Measurements from ENCODE around the gene LRMDA.

LRMDA gene

DNA sequence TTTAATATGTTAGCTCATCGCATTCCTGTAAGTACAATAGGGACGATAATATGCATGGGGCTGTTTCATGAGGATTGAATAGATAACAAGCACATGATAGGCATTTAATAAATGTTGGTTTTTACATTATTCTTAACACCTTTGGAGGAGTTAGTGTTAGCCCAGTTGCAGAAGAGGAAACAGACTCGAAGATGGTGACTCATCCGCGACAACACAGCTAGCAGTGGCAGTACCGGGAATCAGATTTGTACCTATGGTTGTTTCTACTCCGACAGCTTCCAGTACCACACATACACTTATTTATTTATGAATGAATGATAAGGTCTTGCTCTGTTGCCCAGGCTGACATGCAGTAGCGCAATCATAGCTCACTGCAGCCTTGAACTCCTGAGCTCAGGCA lies 2.9 kb downstream of the LRMDA start:
- Histone ChIP-seq H3K79me2 (ENCODE audit: low read length) (no peaks in the 10 kb centered on the region), H2AFZ (ENCODE audit: low read depth, low read length) (no peak overlapping the region), H3K4me3 (ENCODE audit: low read length) (no peak overlapping the region), H3K27me3 (ENCODE audit: low read depth, low read length) (no peaks in the 10 kb centered on the region; the same call in 1 of the 2 replicates), H3K4me2 (ENCODE audit: low read length) (no peak overlapping the region), H3K36me3 (replicated peaks; ENCODE audit: low read depth, low read length) (no peaks in the 10 kb centered on the region), H3K9me3 (ENCODE audit: insufficient read depth, low read length) (no peaks in the 10 kb centered on the region), H3K4me1 (ENCODE audit: low read length) (no peaks in the 10 kb centered on the region), H4K20me1 (ENCODE audit: insufficient read depth, low read length) (no peaks in the 10 kb centered on the region), H3K27ac (ENCODE audit: low read length) (no peak overlapping the region), H3K9ac (ENCODE audit: low read length) (no peak overlapping the region)
- TF ChIP-seq, protein P1, sequence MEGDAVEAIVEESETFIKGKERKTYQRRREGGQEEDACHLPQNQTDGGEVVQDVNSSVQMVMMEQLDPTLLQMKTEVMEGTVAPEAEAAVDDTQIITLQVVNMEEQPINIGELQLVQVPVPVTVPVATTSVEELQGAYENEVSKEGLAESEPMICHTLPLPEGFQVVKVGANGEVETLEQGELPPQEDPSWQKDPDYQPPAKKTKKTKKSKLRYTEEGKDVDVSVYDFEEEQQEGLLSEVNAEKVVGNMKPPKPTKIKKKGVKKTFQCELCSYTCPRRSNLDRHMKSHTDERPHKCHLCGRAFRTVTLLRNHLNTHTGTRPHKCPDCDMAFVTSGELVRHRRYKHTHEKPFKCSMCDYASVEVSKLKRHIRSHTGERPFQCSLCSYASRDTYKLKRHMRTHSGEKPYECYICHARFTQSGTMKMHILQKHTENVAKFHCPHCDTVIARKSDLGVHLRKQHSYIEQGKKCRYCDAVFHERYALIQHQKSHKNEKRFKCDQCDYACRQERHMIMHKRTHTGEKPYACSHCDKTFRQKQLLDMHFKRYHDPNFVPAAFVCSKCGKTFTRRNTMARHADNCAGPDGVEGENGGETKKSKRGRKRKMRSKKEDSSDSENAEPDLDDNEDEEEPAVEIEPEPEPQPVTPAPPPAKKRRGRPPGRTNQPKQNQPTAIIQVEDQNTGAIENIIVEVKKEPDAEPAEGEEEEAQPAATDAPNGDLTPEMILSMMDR (IDR thresholded peaks at IDR 0.05; ENCODE audit: low read depth, low read length): no peak
- no peak for TF ChIP-seq EZH2phosphoT487 (IDR thresholded peaks at IDR 0.05; ENCODE audit: low read depth)

DNA sequence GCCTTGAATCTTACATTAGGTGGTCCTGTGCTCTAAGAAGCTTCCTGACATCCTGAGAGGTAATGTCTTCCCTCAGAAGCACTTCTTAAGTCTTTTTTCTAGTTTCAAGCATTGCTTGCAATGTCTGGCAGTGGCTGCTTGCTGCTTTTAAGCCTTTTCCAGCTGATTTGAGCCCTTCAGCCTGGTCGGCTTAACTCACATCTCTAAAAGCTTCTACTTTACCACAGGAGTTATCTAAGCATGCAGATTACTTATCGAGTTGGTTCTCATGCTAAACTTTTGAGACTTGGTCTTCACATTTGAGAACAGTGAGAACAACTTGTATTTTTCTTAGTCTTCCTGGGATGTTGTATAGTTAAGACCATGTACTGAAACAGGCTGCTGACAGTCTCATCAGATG lies 3.9 kb downstream of the LRMDA start:
- Histone ChIP-seq H3K9ac (ENCODE audit: low read length) (no peak overlapping the region), H3K79me2 (ENCODE audit: low read length) (no peaks in the 10 kb centered on the region), H4K20me1 (ENCODE audit: insufficient read depth, low read length) (no peaks in the 10 kb centered on the region), H3K9me3 (ENCODE audit: insufficient read depth, low read length) (no peaks in the 10 kb centered on the region), H3K27ac (ENCODE audit: low read length) (no peak overlapping the region), H3K36me3 (replicated peaks; ENCODE audit: low read depth, low read length) (no peaks in the 10 kb centered on the region), H3K4me2 (ENCODE audit: low read length) (no peak overlapping the region), H3K27me3 (ENCODE audit: low read depth, low read length) (no peaks in the 10 kb centered on the region; the same call in 1 of the 2 replicates), H2AFZ (ENCODE audit: low read depth, low read length) (no peak overlapping the region), H3K4me1 (ENCODE audit: low read length) (no peaks in the 10 kb centered on the region), H3K4me3 (ENCODE audit: low read length) (no peak overlapping the region)
- no peak for TF ChIP-seq EZH2phosphoT487 (IDR thresholded peaks at IDR 0.05; ENCODE audit: low read depth)
- TF ChIP-seq, protein P1 (IDR thresholded peaks at IDR 0.05; ENCODE audit: low read depth, low read length): no peak

DNA sequence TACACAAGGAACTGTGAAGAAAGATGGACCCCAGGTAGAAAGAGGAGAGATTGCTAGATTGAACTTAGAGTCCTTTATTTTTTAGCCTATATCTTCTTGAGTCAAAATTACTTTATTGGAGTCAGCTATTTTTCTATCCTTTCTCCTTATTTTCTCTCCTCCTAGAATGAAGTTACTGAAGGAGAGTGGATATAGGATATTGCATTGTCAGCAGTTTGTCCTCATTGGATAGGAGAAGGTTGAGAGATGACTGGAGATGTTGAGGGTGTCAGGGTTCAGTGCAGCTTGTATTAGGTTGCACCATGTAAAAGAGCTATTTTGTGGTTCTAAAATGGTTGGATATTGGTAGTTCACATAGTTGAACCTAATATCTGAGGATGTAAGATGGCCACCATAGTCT lies 5.5 kb downstream of the LRMDA start:
- H3K27me3 ChIP-seq (ENCODE audit: low read depth, low read length): no peaks in the 10 kb centered on the region; the same call in 1 of the 2 replicates
- H4K20me1 ChIP-seq (ENCODE audit: insufficient read depth, low read length): no peaks in the 10 kb centered on the region

DNA sequence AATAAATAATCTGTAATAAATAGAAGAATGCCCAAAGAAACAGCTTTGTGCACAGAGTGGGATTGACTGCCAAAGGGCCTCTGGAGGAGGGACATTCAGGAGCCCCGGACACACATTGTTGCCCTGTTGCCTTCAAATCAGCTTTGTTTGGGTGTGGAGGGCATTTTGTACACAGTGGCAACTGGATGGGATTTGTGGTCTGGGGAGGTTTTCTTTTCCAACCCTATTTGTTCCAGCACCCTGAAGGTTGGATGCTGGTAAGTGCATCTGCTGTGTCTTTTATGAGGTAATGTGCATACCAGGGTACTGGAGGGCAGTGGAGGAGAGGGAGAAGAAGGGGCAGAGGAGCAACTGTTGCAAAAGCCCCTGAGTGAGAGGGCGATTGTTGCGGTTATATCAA lies 6.3 kb downstream of the LRMDA start:
- Histone ChIP-seq H3K27ac (ENCODE audit: low read length) (no peak overlapping the region), H3K4me2 (ENCODE audit: low read length) (no peak overlapping the region), H3K9me3 (ENCODE audit: insufficient read depth, low read length) (no peaks in the 10 kb centered on the region), H3K79me2 (ENCODE audit: low read length) (no peaks in the 10 kb centered on the region), H3K4me3 (ENCODE audit: low read length) (no peak overlapping the region), H2AFZ (ENCODE audit: low read depth, low read length) (no peak overlapping the region), H3K36me3 (replicated peaks; ENCODE audit: low read depth, low read length) (no peaks in the 10 kb centered on the region), H3K9ac (ENCODE audit: low read length) (no peak overlapping the region), H4K20me1 (ENCODE audit: insufficient read depth, low read length) (no peaks in the 10 kb centered on the region), H3K4me1 (ENCODE audit: low read length) (no peaks in the 10 kb centered on the region), H3K27me3 (ENCODE audit: low read depth, low read length) (no peaks in the 10 kb centered on the region; the same call in 1 of the 2 replicates)
- TF ChIP-seq EZH2phosphoT487 (IDR thresholded peaks at IDR 0.05; ENCODE audit: low read depth): no peak
- TF ChIP-seq, protein P1 (IDR thresholded peaks at IDR 0.05; ENCODE audit: low read depth, low read length): no peak

More for the DNA sequence above, 5.5 kb downstream of the LRMDA start:
- no peaks in the 10 kb centered on the region for H3K79me2 ChIP-seq (ENCODE audit: low read length)
- H3K4me3 ChIP-seq (ENCODE audit: low read length): no peak overlapping the region
- H3K9ac ChIP-seq (ENCODE audit: low read length): no peak overlapping the region
- no peak overlapping the region for H3K4me2 ChIP-seq (ENCODE audit: low read length)
- no peak overlapping the region for H3K27ac ChIP-seq (ENCODE audit: low read length)
- H2AFZ ChIP-seq (ENCODE audit: low read depth, low read length): no peak overlapping the region
- TF ChIP-seq, protein P1 (IDR thresholded peaks at IDR 0.05; ENCODE audit: low read depth, low read length): no peak
- TF ChIP-seq EZH2phosphoT487 (IDR thresholded peaks at IDR 0.05; ENCODE audit: low read depth): no peak
- no peaks in the 10 kb centered on the region for H3K9me3 ChIP-seq (ENCODE audit: insufficient read depth, low read length)
- H3K36me3 ChIP-seq (replicated peaks; ENCODE audit: low read depth, low read length): no peaks in the 10 kb centered on the region
- no peaks in the 10 kb centered on the region for H3K4me1 ChIP-seq (ENCODE audit: low read length)

All from OCI-LY3 (cell line).